IPS-11a (cell line): Measurements from ENCODE around the gene CFAP100.

Experiments used
- H3K4me3 ChIP-seq: one replicate; pipeline ENCODE4 v1.5.1; 2013; ENCODE audit warnings: low read depth, low read length, control low read depth

The CFAP100 gene

GRCh38 chr3:126399351-126399735 is 4.6 kb downstream of the CFAP100 start:
- H3K4me3 ChIP-seq: no peak overlapping the region

GRCh38 chr3:126399756-126400155 is 5.0 kb downstream of the CFAP100 start:
- H3K4me3 ChIP-seq: no peak overlapping the region

GRCh38 chr3:126401611-126402160 is 7.0 kb downstream of the CFAP100 start:
- H3K4me3 ChIP-seq: no peak overlapping the region

- no peak overlapping the region for H3K4me3 ChIP-seq
Observed at GRCh38 chr3:126402178-126402577, 7.5 kb downstream of the CFAP100 start.

- no peak overlapping the region for H3K4me3 ChIP-seq
Observed at GRCh38 chr3:126402666-126403302, 8.1 kb downstream of the CFAP100 start.

GRCh38 chr3:126406389-126407296 is 11.9 kb downstream of the CFAP100 start:
- H3K4me3 ChIP-seq: no peak overlapping the region

- no peak overlapping the region for H3K4me3 ChIP-seq
Observed at GRCh38 chr3:126407412-126408044, 12.8 kb downstream of the CFAP100 start.

GRCh38 chr3:126408099-126408498 is 13.4 kb downstream of the CFAP100 start:
- H3K4me3 ChIP-seq: no peak overlapping the region

GRCh38 chr3:126412841-126413692 is 18.4 kb downstream of the CFAP100 start:
- no peak overlapping the region for H3K4me3 ChIP-seq

GRCh38 chr3:126413693-126414080 is 19.0 kb downstream of the CFAP100 start:
- no peak overlapping the region for H3K4me3 ChIP-seq

- H3K4me3 ChIP-seq: no peak overlapping the region
Observed at GRCh38 chr3:126414406-126414805, 19.7 kb downstream of the CFAP100 start.

GRCh38 chr3:126414961-126415660 is 20.4 kb downstream of the CFAP100 start:
- H3K4me3 ChIP-seq: no peak overlapping the region

- H3K4me3 ChIP-seq: no peak overlapping the region
Observed at GRCh38 chr3:126415661-126416591, 21.2 kb downstream of the CFAP100 start.

GRCh38 chr3:126416943-126417342 is 22.2 kb downstream of the CFAP100 start:
- no peak overlapping the region for H3K4me3 ChIP-seq

- H3K4me3 ChIP-seq: no peak overlapping the region
Observed at GRCh38 chr3:126417515-126417914, 22.8 kb downstream of the CFAP100 start.

- H3K4me3 ChIP-seq: no peak overlapping the region
Observed at GRCh38 chr3:126417981-126418530, 23.3 kb downstream of the CFAP100 start.

- H3K4me3 ChIP-seq: no peak overlapping the region
Observed at GRCh38 chr3:126418661-126419131, 24.0 kb downstream of the CFAP100 start.

- H3K4me3 ChIP-seq: no peak overlapping the region
Observed at GRCh38 chr3:126419151-126419703, 24.5 kb downstream of the CFAP100 start.
